ENCODE measurements around the gene ADAMTS12. TPM values are rescaled to one million over a fixed set of nuclear protein-coding genes. Genes with fewer than 3 reads are reported as not detected.

The ADAMTS12 gene
- total RNA-seq, 3 donors from 2014 or later = 0.69 to 2.9 (median 0.72) TPM

DNA sequence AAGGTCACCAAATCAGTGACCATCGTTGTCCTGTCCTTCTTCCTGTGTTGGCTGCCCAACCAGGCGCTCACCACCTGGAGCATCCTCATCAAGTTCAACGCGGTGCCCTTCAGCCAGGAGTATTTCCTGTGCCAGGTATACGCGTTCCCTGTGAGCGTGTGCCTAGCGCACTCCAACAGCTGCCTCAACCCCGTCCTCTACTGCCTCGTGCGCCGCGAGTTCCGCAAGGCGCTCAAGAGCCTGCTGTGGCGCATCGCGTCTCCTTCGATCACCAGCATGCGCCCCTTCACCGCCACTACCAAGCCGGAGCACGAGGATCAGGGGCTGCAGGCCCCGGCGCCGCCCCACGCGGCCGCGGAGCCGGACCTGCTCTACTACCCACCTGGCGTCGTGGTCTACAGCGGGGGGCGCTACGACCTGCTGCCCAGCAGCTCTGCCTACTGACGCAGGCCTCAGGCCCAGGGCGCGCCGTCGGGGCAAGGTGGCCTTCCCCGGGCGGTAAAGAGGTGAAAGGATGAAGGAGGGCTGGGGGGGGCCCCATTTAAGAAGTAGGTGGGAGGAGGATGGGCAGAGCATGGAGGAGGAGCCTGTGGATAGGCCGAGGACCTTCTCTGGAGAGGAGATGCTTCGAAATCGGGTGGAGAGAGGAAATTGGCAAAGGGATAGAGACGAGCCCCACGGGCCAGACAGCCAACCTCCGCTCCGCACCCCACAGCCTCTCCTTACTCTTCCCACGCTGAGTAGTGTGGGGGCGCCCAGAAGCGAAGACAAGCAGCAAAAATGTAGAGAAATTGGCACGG lies 46.1 kb upstream of the ADAMTS12 start:
- H3K4me1 ChIP-seq (ENCODE audit: low read depth) = no peaks in the 10 kb centered on the region
- intact Hi-C loops (cut with DNase I, micrococcal nuclease) = loop anchor here in 1 of 2 donors (10.0 kb wide), 1 partner anchor 503 kb away; no protein-coding TSS in a partner anchor
- DNase-seq (no peak), ATAC-seq (no peak)
- H3K9me3 ChIP-seq = no peaks in the 10 kb centered on the region
- TF ChIP-seq, protein P1, sequence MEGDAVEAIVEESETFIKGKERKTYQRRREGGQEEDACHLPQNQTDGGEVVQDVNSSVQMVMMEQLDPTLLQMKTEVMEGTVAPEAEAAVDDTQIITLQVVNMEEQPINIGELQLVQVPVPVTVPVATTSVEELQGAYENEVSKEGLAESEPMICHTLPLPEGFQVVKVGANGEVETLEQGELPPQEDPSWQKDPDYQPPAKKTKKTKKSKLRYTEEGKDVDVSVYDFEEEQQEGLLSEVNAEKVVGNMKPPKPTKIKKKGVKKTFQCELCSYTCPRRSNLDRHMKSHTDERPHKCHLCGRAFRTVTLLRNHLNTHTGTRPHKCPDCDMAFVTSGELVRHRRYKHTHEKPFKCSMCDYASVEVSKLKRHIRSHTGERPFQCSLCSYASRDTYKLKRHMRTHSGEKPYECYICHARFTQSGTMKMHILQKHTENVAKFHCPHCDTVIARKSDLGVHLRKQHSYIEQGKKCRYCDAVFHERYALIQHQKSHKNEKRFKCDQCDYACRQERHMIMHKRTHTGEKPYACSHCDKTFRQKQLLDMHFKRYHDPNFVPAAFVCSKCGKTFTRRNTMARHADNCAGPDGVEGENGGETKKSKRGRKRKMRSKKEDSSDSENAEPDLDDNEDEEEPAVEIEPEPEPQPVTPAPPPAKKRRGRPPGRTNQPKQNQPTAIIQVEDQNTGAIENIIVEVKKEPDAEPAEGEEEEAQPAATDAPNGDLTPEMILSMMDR (IDR thresholded peaks at IDR 0.05) = no peak
- no peaks in the 10 kb centered on the region for H3K36me3 ChIP-seq (ENCODE audit: low read depth)
- no peak overlapping the region for H3K4me3 ChIP-seq

DNA sequence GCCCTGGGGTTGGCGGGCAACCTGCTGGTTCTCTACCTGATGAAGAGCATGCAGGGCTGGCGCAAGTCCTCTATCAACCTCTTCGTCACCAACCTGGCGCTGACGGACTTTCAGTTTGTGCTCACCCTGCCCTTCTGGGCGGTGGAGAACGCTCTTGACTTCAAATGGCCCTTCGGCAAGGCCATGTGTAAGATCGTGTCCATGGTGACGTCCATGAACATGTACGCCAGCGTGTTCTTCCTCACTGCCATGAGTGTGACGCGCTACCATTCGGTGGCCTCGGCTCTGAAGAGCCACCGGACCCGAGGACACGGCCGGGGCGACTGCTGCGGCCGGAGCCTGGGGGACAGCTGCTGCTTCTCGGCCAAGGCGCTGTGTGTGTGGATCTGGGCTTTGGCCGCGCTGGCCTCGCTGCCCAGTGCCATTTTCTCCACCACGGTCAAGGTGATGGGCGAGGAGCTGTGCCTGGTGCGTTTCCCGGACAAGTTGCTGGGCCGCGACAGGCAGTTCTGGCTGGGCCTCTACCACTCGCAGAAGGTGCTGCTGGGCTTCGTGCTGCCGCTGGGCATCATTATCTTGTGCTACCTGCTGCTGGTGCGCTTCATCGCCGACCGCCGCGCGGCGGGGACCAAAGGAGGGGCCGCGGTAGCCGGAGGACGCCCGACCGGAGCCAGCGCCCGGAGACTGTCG lies 45.4 kb upstream of the ADAMTS12 start:
- Histone ChIP-seq H3K4me3 (no peak overlapping the region), H3K36me3 (ENCODE audit: low read depth) (no peaks in the 10 kb centered on the region), H3K9me3 (no peaks in the 10 kb centered on the region), H3K4me1 (ENCODE audit: low read depth) (no peaks in the 10 kb centered on the region)
- intact Hi-C loops (cut with DNase I, micrococcal nuclease) = loop anchor here in 1 of 2 donors (10.0 kb wide), 1 partner anchor 502 kb away; no protein-coding TSS in a partner anchor
- TF ChIP-seq, protein P1 (IDR thresholded peaks at IDR 0.05) = no peak
- ATAC-seq = no peak
- no peak for DNase-seq

DNA sequence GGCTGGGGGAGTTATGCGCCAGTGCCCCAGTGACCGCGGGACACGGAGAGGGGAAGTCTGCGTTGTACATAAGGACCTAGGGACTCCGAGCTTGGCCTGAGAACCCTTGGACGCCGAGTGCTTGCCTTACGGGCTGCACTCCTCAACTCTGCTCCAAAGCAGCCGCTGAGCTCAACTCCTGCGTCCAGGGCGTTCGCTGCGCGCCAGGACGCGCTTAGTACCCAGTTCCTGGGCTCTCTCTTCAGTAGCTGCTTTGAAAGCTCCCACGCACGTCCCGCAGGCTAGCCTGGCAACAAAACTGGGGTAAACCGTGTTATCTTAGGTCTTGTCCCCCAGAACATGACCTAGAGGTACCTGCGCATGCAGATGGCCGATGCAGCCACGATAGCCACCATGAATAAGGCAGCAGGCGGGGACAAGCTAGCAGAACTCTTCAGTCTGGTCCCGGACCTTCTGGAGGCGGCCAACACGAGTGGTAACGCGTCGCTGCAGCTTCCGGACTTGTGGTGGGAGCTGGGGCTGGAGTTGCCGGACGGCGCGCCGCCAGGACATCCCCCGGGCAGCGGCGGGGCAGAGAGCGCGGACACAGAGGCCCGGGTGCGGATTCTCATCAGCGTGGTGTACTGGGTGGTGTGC lies 44.7 kb upstream of the ADAMTS12 start, which contains the start of gene RXFP3:
TSS of gene RXFP3 (plus strand) at position 6 of the 636 bp plus-strand sequence. CDS start at position 361, 355 bp downstream.
- intact Hi-C loops (cut with DNase I, micrococcal nuclease) = loop anchor here in 1 of 2 donors (10.0 kb wide), 1 partner anchor 502 kb away; no protein-coding TSS in a partner anchor
- Histone ChIP-seq H3K4me1 (ENCODE audit: low read depth) (no peaks in the 10 kb centered on the region), H3K9me3 (no peaks in the 10 kb centered on the region), H3K4me3 (no peak within 1 kb of the TSS), H3K36me3 (ENCODE audit: low read depth) (no peaks in the 10 kb centered on the region)
- no peak for ATAC-seq
- TF ChIP-seq, protein P1 (IDR thresholded peaks at IDR 0.05) = no peak
- peak in 1 of 3 donors; percentile 44 for DNase-seq

DNA sequence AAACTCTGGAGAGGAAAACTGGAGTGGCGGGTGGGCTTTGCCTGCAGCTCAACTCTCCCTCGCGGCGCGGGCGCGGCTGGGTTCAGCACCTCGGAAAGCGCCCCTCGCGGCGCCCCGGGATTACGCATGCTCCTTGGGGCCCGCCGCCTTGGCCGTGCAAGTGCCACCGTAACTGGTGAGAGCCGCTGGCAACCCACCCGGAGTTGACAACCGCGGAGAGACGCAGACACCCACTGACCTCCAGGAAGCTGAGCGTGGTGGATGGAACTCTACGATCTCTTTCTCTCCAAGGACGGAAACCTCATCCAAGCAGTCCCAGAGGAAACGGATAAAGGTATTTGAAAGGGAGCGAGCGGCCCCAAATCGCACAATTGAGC lies 44.2 kb upstream of the ADAMTS12 start:
- peak in 2 of 3 donors; percentile 40 to 48 for DNase-seq
- H3K4me1 ChIP-seq (ENCODE audit: low read depth) = no peaks in the 10 kb centered on the region
- H3K4me3 ChIP-seq = no peak overlapping the region

DNA sequence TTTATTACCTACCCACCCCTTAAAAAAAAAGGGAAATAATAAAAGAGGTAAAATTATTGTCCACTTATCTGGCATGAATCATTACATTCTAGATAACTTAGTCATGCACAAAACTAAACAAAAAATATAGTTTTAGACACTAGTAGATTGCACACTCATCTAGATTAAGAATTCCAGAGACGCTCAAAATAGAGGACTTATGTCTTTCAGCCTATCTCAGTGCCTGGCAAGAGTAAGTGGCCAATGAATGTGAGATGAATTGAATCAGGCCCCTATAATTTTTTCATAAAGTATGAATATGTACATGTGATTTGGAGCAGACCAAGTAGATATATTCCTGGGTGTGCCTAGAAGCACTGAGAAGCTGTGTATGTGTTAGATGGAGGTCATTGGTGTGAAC lies 42.4 kb upstream of the ADAMTS12 start:
- no peaks in the 10 kb centered on the region for H3K9me3 ChIP-seq
- DNase-seq (no peak), ATAC-seq (no peak)
- no peak overlapping the region for H3K4me3 ChIP-seq
- no peaks in the 10 kb centered on the region for H3K36me3 ChIP-seq (ENCODE audit: low read depth)
- no peaks in the 10 kb centered on the region for H3K4me1 ChIP-seq (ENCODE audit: low read depth)
- intact Hi-C loops (cut with DNase I, micrococcal nuclease) = loop anchor here in 1 of 2 donors (10.0 kb wide), 1 partner anchor 499 kb away; no protein-coding TSS in a partner anchor
- TF ChIP-seq, protein P1 (IDR thresholded peaks at IDR 0.05) = no peak

More for the DNA sequence above, 44.2 kb upstream of the ADAMTS12 start:
- peak; percentile 52 for ATAC-seq
- no peaks in the 10 kb centered on the region for H3K9me3 ChIP-seq
- no peaks in the 10 kb centered on the region for H3K36me3 ChIP-seq (ENCODE audit: low read depth)
- TF ChIP-seq, protein P1 (IDR thresholded peaks at IDR 0.05) = no peak
- intact Hi-C loops (cut with DNase I, micrococcal nuclease) = loop anchor here in 1 of 2 donors (10.0 kb wide), 1 partner anchor 501 kb away; no protein-coding TSS in a partner anchor
